Measurements from ENCODE around the gene TBC1D5. TPM values are rescaled to one million over a fixed set of nuclear protein-coding genes. Genes with fewer than 3 reads are reported as not detected.

The TBC1D5 gene
- polyA plus RNA-seq, 1 experiment: 27.0 TPM

GRCh38 chr3:17207019-17207418, 535.4 kb downstream of the TBC1D5 start:
- TF ChIP-seq CTCF (IDR thresholded peaks at IDR 0.05; ENCODE audit: insufficient read depth, low read depth, low read length): no peak
- Histone ChIP-seq H3K27me3 (ENCODE audit: control insufficient read depth, insufficient read depth, low read length) (no peaks in the 10 kb centered on the region), H3K4me3 (ENCODE audit: low read depth, low read length) (no peak overlapping the region), H3K36me3 (ENCODE audit: control insufficient read depth, insufficient read depth, low read length) (no peaks in the 10 kb centered on the region)
- ChIA-PET POLR2A (no interaction called here), CTCF (interaction anchor here (0.9 to 2.2 kb wide), 3 partner anchors 12 to 510 kb away, joined by 3 to 8 read pairs (median 3); no protein-coding TSS in a partner anchor)
- no peak for DNase-seq (ENCODE audit: low read depth)

- no peak for TF ChIP-seq CTCF (IDR thresholded peaks at IDR 0.05; ENCODE audit: insufficient read depth, low read depth, low read length)
- CTCF ChIA-PET: interaction anchor here (0.7 kb wide), 1 partner anchor 122 kb away, joined by 3 read pairs; no protein-coding TSS in a partner anchor
- no peak for DNase-seq (ENCODE audit: low read depth)
- H3K36me3 ChIP-seq (ENCODE audit: control insufficient read depth, insufficient read depth, low read length): no peaks in the 10 kb centered on the region
- POLR2A ChIA-PET: no interaction called here
- H3K4me3 ChIP-seq (ENCODE audit: low read depth, low read length): no peak overlapping the region
- H3K27me3 ChIP-seq (ENCODE audit: control insufficient read depth, insufficient read depth, low read length): no peaks in the 10 kb centered on the region
Observed at GRCh38 chr3:17204049-17204650, 538.3 kb downstream of the TBC1D5 start.

- TF ChIP-seq CTCF (IDR thresholded peaks at IDR 0.05; ENCODE audit: insufficient read depth, low read depth, low read length): no peak
- CTCF ChIA-PET: interaction anchor here (0.6 kb wide), 1 partner anchor 364 kb away, joined by 3 read pairs; no protein-coding TSS in a partner anchor
Observed at GRCh38 chr3:17201538-17201937, 540.9 kb downstream of the TBC1D5 start.

DNA sequence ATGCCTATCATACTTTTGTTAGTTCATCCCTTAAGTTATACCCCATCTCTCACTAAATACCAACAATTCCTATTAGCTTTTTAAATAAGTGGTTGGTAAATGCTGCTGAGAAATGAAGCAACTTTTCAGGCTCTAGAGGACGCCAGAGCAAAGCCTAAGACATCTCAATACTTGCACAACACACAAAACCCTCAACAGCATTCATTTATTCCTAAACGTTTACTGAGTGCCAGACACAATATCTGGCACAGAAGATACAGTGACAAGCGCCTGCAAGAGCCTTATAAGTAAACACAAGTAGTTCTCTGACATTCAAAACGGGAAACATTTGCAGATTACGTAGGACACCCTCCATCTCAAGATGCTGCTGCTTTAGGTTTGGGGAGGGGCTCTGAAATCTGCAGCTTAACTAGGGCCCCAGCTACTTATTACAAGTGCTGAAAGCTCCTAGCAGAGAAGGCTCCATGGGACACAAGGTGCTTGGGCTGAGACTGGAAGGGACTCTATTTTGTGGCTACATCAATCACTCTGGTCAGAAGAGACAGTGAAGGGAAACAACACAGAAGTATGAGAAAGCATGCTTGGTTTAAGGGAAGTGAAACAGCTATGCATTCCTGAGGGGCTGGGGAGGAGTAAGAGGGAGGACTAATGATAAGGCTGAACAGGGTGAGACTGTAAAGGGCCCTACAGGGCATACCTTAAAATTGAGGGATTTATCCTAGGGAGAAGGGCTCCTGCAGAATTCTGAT, 546.4 kb downstream of the TBC1D5 start:
- ChIA-PET POLR2A (no interaction called here), CTCF (interaction anchor here (0.6 to 3.1 kb wide), 6 partner anchors 9 to 608 kb away, joined by 3 to 8 read pairs (median 4); no protein-coding TSS in a partner anchor)
- Histone ChIP-seq H3K4me3 (ENCODE audit: low read depth, low read length) (no peak overlapping the region), H3K27me3 (ENCODE audit: control insufficient read depth, insufficient read depth, low read length) (no peaks in the 10 kb centered on the region), H3K36me3 (ENCODE audit: control insufficient read depth, insufficient read depth, low read length) (no peaks in the 10 kb centered on the region)
- peak; percentile 38; the same call in 1 of the 2 replicates for TF ChIP-seq CTCF (IDR thresholded peaks at IDR 0.05; ENCODE audit: insufficient read depth, low read depth, low read length)
- no peak for DNase-seq (ENCODE audit: low read depth)

More at GRCh38 chr3:17201538-17201937, 540.9 kb downstream of the TBC1D5 start:
- Histone ChIP-seq H3K27me3 (ENCODE audit: control insufficient read depth, insufficient read depth, low read length) (no peaks in the 10 kb centered on the region), H3K4me3 (ENCODE audit: low read depth, low read length) (no peak overlapping the region), H3K36me3 (ENCODE audit: control insufficient read depth, insufficient read depth, low read length) (no peaks in the 10 kb centered on the region)
- DNase-seq (ENCODE audit: low read depth): no peak
- POLR2A ChIA-PET: no interaction called here

DNA sequence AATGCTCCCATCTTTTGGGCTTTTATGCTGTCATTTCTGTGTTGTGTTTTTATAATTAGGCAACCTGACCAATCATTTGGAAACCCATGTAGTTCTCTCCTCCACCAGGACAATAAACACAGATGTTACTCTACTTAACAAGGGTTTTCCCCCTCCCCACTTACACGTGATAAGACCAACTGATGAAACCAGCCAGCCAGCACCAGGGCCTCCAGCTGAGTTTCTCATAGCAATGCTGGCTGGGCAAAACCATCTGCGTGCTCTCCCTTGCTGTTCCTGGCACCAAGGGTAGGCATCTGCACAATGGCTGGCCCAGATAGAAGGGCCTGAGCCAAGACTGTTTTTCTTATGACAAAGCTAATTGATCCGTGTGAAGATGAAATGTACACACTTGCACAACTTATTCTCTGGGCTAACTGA, 547.2 kb downstream of the TBC1D5 start:
- ChIA-PET CTCF (interaction anchor here (0.6 to 3.1 kb wide), 5 partner anchors 9 to 607 kb away, joined by 3 to 8 read pairs (median 3); no protein-coding TSS in a partner anchor), POLR2A (no interaction called here)
- no peak for TF ChIP-seq CTCF (IDR thresholded peaks at IDR 0.05; ENCODE audit: insufficient read depth, low read depth, low read length)
- H3K4me3 ChIP-seq (ENCODE audit: low read depth, low read length): no peak overlapping the region
- no peak for DNase-seq (ENCODE audit: low read depth)
- no peaks in the 10 kb centered on the region for H3K27me3 ChIP-seq (ENCODE audit: control insufficient read depth, insufficient read depth, low read length)
- H3K36me3 ChIP-seq (ENCODE audit: control insufficient read depth, insufficient read depth, low read length): no peaks in the 10 kb centered on the region
